ENCODE data around the gene CAMSAP2. TPM values are rescaled to one million over a fixed set of nuclear protein-coding genes. Genes with fewer than 3 reads are reported as not detected.

Gene CAMSAP2
- total and polyA plus RNA-seq, 10 of the 15 experiments (the other 5 are each of a cell fraction or from before 2014, with no cell fraction given), result 3.9 to 19.8 (median 8.0) TPM

DNA sequence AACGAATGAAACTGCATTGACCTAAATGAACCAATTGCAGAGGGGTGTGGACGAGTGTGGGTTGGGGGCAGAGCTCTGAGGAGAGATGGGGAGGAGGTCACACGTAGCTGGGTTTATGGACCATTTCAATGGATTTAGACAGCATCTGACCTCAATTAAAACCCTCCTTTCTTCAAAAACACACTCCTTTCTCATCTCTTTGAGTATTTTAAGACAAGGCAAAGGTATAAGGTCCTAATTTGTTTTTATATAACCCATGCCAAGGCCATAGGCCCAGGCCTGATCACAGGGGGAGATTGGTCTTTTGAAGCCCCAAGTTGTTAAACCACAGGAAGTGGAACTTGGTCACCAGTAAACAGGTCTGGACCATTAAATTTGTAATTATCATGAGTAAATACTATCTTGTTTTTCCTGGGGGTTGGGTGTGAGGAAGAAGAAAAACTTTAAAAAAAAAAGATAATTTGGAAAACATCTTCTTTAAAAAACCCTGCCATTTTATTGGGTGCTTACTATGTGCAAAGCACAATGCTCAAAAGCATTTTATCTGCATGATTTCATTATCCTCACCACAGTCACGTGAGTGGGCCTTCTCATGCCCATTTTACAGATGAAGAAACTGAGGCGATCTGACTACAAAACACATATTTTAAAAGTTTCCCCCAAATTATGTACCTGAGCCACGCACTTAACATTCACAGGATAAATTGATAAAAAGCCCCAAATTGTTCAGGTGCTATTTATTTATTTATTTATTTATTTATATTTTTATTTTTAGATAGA lies 147.1 kb downstream of the CAMSAP2 start:
- Histone ChIP-seq H4K20me1 (ENCODE audit: control insufficient read depth, insufficient read depth) (no peaks in the 10 kb centered on the region), H3K27ac (ENCODE audit: control insufficient read depth, insufficient read depth) (no peak overlapping the region), H3K4me2 (ENCODE audit: control insufficient read depth, insufficient read depth) (no peak overlapping the region), H3K9me3 (replicated peaks; ENCODE audit: control insufficient read depth, insufficient read depth, low read length) (no peaks in the 10 kb centered on the region), H3K4me3 (no peak overlapping the region), H3K9ac (ENCODE audit: control insufficient read depth, insufficient read depth, low read length) (no peak overlapping the region), H3K79me2 (ENCODE audit: control insufficient read depth, insufficient read depth, low read length) (no peaks in the 10 kb centered on the region; the same call in 1 of the 2 replicates), H3K4me1 (ENCODE audit: control insufficient read depth, insufficient read depth, low read length) (peaks cover 47% of the 10 kb centered on the region), H3K36me3 (ENCODE audit: control insufficient read depth in 2 of 2, insufficient read depth in 2 of 2, low read length in 1 of 2) (no peaks in the 10 kb centered on the region), H2AFZ (ENCODE audit: control insufficient read depth, low read depth, low read length) (no peak overlapping the region), H3K27me3 (replicated peaks in 1 of 2; ENCODE audit: control insufficient read depth in 2 of 2, insufficient read depth in 2 of 2, low read length in 1 of 2) (no peaks in the 10 kb centered on the region)
- ChIA-PET POLR2A (interaction anchor here (1.5 kb wide), 1 partner anchor 22 kb away, joined by 5 read pairs; no protein-coding TSS in a partner anchor), SMC1A (ENCODE audit: uncharacterized antibody, unreplicated experiment) (interaction anchor here (1.0 to 1.4 kb wide), 4 partner anchors 16 to 264 kb away, joined by 3 to 7 read pairs (median 4); no protein-coding TSS in a partner anchor), CTCF (interaction anchor here (1.4 to 1.7 kb wide), 2 partner anchors 23 to 264 kb away, joined by 3 to 4 read pairs; no protein-coding TSS in a partner anchor), RAD21 (ENCODE audit: unreplicated experiment) (interaction anchor here (1.0 to 1.5 kb wide), 3 partner anchors 14 to 18 kb away, joined by 4 to 5 read pairs (median 4); no protein-coding TSS in a partner anchor)
- BruUV-seq (replicated peaks), result no TSS peak
- WGBS (ENCODE audit: insufficient coverage, insufficient replicate concordance, low lambda C conversion rate, missing lambda C conversion rate), result 69% methylated on average over 6 of the region's 6 CpGs
- ATAC-seq (peak; percentile 14), FAIRE-seq (peak; percentile 13), DNase-seq (ENCODE audit: low read depth, low spot score) (no peak)
- intact Hi-C loops (cut with micrococcal nuclease; ENCODE audit: unreplicated experiment), result loop anchor here (5.0 kb wide), 1 partner anchor 259 kb away; no protein-coding TSS in a partner anchor
- in situ Hi-C loops (cut with MboI), result no loop called here
- TF ChIP-seq, protein P1, sequence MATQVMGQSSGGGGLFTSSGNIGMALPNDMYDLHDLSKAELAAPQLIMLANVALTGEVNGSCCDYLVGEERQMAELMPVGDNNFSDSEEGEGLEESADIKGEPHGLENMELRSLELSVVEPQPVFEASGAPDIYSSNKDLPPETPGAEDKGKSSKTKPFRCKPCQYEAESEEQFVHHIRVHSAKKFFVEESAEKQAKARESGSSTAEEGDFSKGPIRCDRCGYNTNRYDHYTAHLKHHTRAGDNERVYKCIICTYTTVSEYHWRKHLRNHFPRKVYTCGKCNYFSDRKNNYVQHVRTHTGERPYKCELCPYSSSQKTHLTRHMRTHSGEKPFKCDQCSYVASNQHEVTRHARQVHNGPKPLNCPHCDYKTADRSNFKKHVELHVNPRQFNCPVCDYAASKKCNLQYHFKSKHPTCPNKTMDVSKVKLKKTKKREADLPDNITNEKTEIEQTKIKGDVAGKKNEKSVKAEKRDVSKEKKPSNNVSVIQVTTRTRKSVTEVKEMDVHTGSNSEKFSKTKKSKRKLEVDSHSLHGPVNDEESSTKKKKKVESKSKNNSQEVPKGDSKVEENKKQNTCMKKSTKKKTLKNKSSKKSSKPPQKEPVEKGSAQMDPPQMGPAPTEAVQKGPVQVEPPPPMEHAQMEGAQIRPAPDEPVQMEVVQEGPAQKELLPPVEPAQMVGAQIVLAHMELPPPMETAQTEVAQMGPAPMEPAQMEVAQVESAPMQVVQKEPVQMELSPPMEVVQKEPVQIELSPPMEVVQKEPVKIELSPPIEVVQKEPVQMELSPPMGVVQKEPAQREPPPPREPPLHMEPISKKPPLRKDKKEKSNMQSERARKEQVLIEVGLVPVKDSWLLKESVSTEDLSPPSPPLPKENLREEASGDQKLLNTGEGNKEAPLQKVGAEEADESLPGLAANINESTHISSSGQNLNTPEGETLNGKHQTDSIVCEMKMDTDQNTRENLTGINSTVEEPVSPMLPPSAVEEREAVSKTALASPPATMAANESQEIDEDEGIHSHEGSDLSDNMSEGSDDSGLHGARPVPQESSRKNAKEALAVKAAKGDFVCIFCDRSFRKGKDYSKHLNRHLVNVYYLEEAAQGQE (IDR thresholded peaks at IDR 0.05; ENCODE audit: low read depth, low read length), result no peak
- TF ChIP-seq SIX5 (IDR thresholded peaks at IDR 0.05; ENCODE audit: low read depth, low read length, severe bottlenecking) (no peak), ESRRA (IDR thresholded peaks at IDR 0.05; ENCODE audit: low read length) (no peak), NFYB (IDR thresholded peaks at IDR 0.05; ENCODE audit: insufficient read depth, low read depth, low read length) (peak; percentile 53), MLLT1 (IDR thresholded peaks at IDR 0.05) (0 out of 2 replicates have a peak, but pooled peaks have one; percentile 13), SREBF1 (IDR thresholded peaks at IDR 0.05; ENCODE audit: low read length) (no peak), BMI1 (IDR thresholded peaks at IDR 0.05; ENCODE audit: borderline replicate concordance) (no peak; the same call in 1 of the 2 replicates), PML (IDR thresholded peaks at IDR 0.05; ENCODE audit: low read length) (no peak), KLF5 (IDR thresholded peaks at IDR 0.05; ENCODE audit: partially characterized antibody) (no peak), ETV6 (conservative IDR thresholded peaks at IDR 0.05 in 1 of 2, IDR thresholded peaks at IDR 0.05 in 1 of 2; ENCODE audit: borderline replicate concordance in 1 of 2, low read depth in 1 of 2) (no peak), NFIC (IDR thresholded peaks at IDR 0.05; ENCODE audit: low read depth, low read length) (no peak), SUPT20H (IDR thresholded peaks at IDR 0.05; ENCODE audit: borderline replicate concordance, control insufficient read depth, low read depth, low read length) (no peak), RAD51 (IDR thresholded peaks at IDR 0.05) (peak; percentile 64; the same call in 1 of the 2 replicates), E4F1 (IDR thresholded peaks at IDR 0.05; ENCODE audit: borderline replicate concordance, partially characterized antibody) (no peak), RUNX3 (IDR thresholded peaks at IDR 0.05; ENCODE audit: low read length) (peak; percentile 46)

All from GM12878 (cell line).